ENCODE data around the gene CACNA1I.

Gene CACNA1I

DNA sequence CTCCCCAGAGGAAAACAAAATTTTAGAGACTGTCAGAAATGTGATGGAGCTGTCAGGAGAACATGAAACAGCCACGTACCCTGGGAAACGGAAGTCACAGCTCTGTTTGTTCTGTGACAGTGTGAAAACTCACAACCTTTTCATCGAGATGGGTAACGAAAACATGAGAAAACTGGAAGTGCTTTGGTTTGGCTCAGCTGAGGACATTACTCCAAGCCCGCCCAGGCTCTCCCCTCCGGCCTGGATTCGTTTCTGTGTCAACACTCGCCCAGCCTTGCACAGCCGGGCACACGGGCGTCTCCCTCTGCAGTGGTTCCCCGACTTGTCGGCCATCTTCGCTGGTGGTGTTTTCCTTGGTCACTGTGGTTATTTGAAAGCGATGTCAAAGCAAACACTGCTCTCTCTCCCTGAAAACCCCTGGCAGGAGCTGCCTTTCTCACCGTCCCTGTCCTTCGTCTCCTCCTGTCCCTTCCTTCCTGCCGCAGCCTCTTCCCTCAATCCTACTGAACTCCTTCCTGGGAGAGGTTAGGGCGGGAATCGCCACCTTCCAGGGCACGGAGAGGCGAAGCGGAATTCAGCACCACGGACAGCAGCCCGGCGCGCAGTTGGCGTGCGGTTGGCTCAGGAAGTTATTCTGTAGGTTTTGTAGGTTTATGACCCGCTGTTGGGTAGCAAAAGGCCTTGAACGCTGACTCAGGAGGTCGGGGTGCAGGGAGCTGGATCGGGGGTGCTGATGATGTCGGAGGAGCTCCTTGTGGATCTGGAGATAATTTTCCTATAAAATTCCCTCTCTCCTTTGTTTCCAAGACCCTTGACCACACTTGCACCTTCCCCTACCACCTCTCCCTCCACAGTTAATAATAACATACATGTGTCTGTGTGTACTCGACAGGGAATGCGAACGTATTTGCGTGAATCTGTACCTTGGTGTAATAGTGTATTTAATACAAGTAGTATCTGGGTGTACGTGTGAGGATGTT lies 24.9 kb upstream of the CACNA1I start:
- H3K9me3 ChIP-seq (ENCODE audit: low read depth, low read length): no peaks in the 10 kb centered on the region
- DNase-seq (ENCODE audit: low read depth, low spot score): no peak
- H3K4me3 ChIP-seq: no peak overlapping the region
- H3K36me3 ChIP-seq (ENCODE audit: insufficient read depth, low read length): no peaks in the 10 kb centered on the region
- H3K9ac ChIP-seq (ENCODE audit: insufficient read length): no peak overlapping the region
- no peak overlapping the region for H3K27ac ChIP-seq
- no peak for TF ChIP-seq FOXP2 (optimal IDR thresholded peaks at IDR 0.05; ENCODE audit: control extremely low read depth, extremely low read length, insufficient read depth)
- TF ChIP-seq POLR2AphosphoS5 (IDR thresholded peaks at IDR 0.05; ENCODE audit: borderline replicate concordance, low read depth, low read length): no peak

DNA sequence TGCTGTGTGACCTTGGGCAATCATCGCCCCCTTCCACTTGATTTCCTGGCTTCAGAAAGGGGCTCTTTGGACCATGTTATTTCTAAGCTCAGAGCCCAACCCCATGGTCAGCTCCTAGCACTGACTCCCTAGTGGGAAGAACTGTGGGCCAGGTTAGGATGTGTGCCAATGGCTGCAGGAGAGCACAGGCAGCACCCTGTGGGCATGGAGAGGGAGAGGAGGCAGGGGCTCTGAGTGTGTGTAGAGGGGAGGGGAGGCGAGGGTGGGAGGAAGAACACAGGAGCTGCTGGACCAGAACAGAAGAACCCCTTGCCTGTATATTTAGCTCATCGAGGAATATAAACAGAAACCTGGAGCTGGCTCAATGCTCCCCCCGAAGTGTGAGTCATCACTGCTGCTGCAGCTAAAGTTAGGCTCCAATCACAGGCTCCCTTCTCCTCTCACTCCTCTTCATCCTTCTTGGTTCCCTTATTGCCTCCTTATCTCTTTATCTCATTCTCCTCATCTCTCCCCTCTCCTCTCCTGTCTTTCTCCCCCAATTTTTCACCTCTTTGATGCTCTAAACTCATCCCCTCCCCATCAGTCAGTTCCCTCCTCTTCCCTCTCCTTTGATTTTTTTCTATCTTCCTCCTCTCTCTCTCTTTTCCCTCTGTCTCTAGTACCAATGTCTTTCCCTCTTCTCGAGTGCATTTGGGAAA lies 23.5 kb upstream of the CACNA1I start:
- TF ChIP-seq POLR2AphosphoS5 (IDR thresholded peaks at IDR 0.05; ENCODE audit: borderline replicate concordance, low read depth, low read length): no peak
- TF ChIP-seq FOXP2 (optimal IDR thresholded peaks at IDR 0.05; ENCODE audit: control extremely low read depth, extremely low read length, insufficient read depth): no peak
- no peak for TF ChIP-seq EZH2 (IDR thresholded peaks at IDR 0.05)
- Histone ChIP-seq H3K36me3 (ENCODE audit: insufficient read depth, low read length) (no peaks in the 10 kb centered on the region), H3K9ac (ENCODE audit: insufficient read length) (no peak overlapping the region), H3K4me3 (no peak overlapping the region), H3K9me3 (ENCODE audit: low read depth, low read length) (no peaks in the 10 kb centered on the region), H3K27ac (no peak overlapping the region)
- DNase-seq (ENCODE audit: low read depth, low spot score): no peak

DNA sequence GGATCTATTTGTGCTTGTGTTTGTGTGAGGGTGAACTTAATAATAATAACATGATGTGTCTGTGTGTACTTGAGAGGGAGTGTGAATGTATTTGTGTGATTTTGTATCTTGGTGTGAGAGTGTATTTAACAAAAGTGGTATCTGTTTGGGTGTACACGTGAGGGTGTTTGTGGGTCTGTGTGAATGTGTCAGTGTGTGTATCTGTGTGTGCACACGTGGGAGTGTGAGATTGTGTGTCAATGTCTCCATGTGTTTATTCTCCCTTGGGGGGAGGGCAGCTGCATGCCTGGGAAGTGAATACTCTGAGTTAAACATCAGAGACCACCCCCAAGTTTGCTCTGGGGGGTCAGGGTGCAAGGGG lies 23.0 kb upstream of the CACNA1I start:
- TF ChIP-seq EZH2 (IDR thresholded peaks at IDR 0.05) (no peak), POLR2AphosphoS5 (IDR thresholded peaks at IDR 0.05; ENCODE audit: borderline replicate concordance, low read depth, low read length) (no peak), FOXP2 (optimal IDR thresholded peaks at IDR 0.05; ENCODE audit: control extremely low read depth, extremely low read length, insufficient read depth) (no peak)
- H3K36me3 ChIP-seq (ENCODE audit: insufficient read depth, low read length): no peaks in the 10 kb centered on the region
- no peaks in the 10 kb centered on the region for H3K9me3 ChIP-seq (ENCODE audit: low read depth, low read length)
- no peak for DNase-seq (ENCODE audit: low read depth, low spot score)
- no peak overlapping the region for H3K9ac ChIP-seq (ENCODE audit: insufficient read length)
- H3K4me3 ChIP-seq: no peak overlapping the region
- H3K27ac ChIP-seq: no peak overlapping the region

DNA sequence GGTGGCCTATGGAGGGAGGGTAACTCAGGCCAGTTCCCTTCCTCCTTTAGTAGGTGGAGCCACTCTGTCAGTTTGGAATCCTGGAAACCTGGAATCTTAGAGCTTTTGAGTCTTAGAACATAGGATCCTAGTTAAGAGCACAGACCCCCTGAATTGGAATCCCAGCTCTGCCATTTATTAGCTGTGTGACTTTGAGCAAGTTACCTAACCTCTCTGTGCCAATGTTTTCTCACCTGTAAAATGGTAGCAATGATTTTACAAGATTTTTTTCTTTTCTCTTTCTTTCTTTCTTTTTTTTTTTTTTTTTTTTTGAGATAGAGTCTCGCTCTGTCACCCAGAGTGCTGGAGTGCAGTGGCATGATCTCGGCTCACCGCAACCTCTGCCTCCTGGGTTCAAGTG lies 17.1 kb upstream of the CACNA1I start:
- no peak for TF ChIP-seq POLR2AphosphoS5 (IDR thresholded peaks at IDR 0.05; ENCODE audit: borderline replicate concordance, low read depth, low read length)
- no peak for TF ChIP-seq EZH2 (IDR thresholded peaks at IDR 0.05)
- no peak for TF ChIP-seq FOXP2 (optimal IDR thresholded peaks at IDR 0.05; ENCODE audit: control extremely low read depth, extremely low read length, insufficient read depth)
- no peak overlapping the region for H3K9ac ChIP-seq (ENCODE audit: insufficient read length)
- no peak for DNase-seq (ENCODE audit: low read depth, low spot score)

DNA sequence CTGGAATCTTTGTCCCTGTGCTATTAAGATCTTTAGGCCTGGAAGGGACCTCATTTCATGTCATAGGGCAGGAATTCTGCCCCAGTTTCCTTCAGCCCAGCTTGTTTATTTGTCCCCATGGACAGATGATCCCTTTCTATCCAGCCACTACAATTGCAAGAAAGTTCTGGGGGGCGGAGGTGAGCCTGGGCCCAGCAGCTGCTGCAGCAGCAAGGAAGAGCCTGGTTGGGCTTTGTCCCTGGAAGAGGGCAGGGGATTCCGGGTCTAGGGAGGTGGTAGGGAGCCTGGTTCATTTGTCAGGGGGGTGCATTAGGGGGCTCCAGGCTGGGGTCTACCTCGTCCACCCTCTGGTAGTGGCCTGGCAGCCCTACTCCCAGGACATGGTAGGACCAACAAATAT lies 16.4 kb upstream of the CACNA1I start:
- H3K9me3 ChIP-seq (ENCODE audit: low read depth, low read length): no peaks in the 10 kb centered on the region
- no peaks in the 10 kb centered on the region for H3K36me3 ChIP-seq (ENCODE audit: insufficient read depth, low read length)
- TF ChIP-seq EZH2 (IDR thresholded peaks at IDR 0.05) (no peak), FOXP2 (optimal IDR thresholded peaks at IDR 0.05; ENCODE audit: control extremely low read depth, extremely low read length, insufficient read depth) (no peak), POLR2AphosphoS5 (IDR thresholded peaks at IDR 0.05; ENCODE audit: borderline replicate concordance, low read depth, low read length) (no peak)
- H3K27ac ChIP-seq: no peak overlapping the region
- H3K9ac ChIP-seq (ENCODE audit: insufficient read length): no peak overlapping the region
- DNase-seq (ENCODE audit: low read depth, low spot score): no peak
- no peak overlapping the region for H3K4me3 ChIP-seq

More for the DNA sequence above, 17.1 kb upstream of the CACNA1I start:
- H3K9me3 ChIP-seq (ENCODE audit: low read depth, low read length): no peaks in the 10 kb centered on the region
- no peaks in the 10 kb centered on the region for H3K36me3 ChIP-seq (ENCODE audit: insufficient read depth, low read length)
- H3K4me3 ChIP-seq: no peak overlapping the region
- H3K27ac ChIP-seq: no peak overlapping the region

DNA sequence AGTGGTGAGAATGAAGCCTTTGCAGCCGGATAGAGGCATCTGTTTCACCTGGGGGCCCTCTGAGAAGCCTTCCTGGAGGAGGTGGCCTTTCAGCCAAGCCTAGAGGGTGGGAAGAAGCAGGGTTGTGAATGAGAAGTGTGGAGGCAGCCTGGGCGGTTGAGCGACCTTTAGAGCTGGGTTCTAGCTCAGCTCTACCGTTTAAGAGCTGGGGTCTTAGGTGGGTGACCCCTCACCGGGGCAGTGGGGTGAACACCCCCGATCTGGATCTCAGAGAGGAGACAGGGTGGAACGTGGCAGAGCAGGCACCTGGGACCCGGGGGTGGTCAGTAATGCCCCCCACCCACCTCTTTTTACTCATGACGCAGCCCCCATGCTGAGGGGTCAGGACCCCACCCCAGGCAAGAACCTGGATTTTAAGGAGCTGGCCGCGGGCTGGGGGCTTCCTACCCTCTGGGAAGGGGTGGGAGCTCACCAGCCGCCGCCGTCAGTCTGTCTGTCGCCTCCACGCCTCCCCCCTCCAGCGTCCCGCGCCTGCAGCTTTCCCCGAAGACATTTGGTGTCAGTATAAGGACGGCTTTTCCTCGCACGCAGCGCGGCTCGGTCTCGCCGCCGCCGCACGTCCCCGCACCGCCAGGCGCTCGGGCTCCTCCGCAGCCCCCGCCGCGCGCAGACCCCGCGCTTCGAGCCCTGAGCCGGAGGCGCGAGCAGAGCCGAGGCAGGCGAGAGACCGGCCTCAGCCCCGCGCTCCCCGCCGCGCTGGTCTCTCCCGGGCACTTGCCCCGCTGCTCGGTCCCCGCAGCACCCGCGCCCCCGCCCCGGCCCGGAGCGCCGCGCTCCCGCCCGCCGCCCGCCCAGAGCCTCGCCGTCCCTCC lies 13.3 kb upstream of the CACNA1I start:
- H3K4me3 ChIP-seq: peak overlapping the region; percentile 79
- no peaks in the 10 kb centered on the region for H3K9me3 ChIP-seq (ENCODE audit: low read depth, low read length)
- DNase-seq (ENCODE audit: low read depth, low spot score): no peak
- TF ChIP-seq FOXP2 (optimal IDR thresholded peaks at IDR 0.05; ENCODE audit: control extremely low read depth, extremely low read length, insufficient read depth) (no peak), POLR2AphosphoS5 (IDR thresholded peaks at IDR 0.05; ENCODE audit: borderline replicate concordance, low read depth, low read length) (no peak), EZH2 (IDR thresholded peaks at IDR 0.05) (no peak)
- no peak overlapping the region for H3K27ac ChIP-seq
- H3K36me3 ChIP-seq (ENCODE audit: insufficient read depth, low read length): no peaks in the 10 kb centered on the region; the same call in 1 of the 2 replicates
- H3K9ac ChIP-seq (ENCODE audit: insufficient read length): peak overlapping the region; percentile 63

DNA sequence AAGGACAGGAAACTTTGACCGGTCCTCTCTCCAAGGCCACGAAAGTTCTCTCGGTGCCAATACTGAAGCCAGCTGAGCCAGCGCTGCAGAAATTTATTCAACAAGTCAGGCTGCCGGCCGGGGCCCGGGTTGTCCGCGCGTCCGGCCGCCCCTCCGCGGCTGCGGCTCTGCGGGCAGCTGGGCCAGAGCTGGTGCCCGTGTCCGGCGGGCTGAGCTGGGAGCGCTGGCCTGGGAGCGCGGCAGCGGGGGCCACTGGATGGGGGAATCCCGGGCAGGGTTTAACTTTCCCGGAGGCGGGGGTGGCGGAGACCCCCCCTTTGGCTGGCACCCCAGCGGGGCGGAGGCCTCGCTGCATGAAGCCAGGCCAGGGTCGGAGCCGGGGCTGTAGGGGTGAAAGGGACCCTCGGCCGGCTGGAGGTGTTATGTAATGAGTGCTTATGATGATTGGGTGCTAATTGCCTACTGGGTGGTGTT lies 12.3 kb upstream of the CACNA1I start:
- peak overlapping the region; percentile 92 for H3K9ac ChIP-seq (ENCODE audit: insufficient read length)
- TF ChIP-seq EZH2 (IDR thresholded peaks at IDR 0.05): no peak
- TF ChIP-seq FOXP2 (optimal IDR thresholded peaks at IDR 0.05; ENCODE audit: control extremely low read depth, extremely low read length, insufficient read depth): no peak
- no peak for TF ChIP-seq POLR2AphosphoS5 (IDR thresholded peaks at IDR 0.05; ENCODE audit: borderline replicate concordance, low read depth, low read length)
- no peaks in the 10 kb centered on the region for H3K9me3 ChIP-seq (ENCODE audit: low read depth, low read length)

More for the DNA sequence above, 12.3 kb upstream of the CACNA1I start:
- peak overlapping the region; percentile 26 for H3K27ac ChIP-seq
- H3K36me3 ChIP-seq (ENCODE audit: insufficient read depth, low read length): no peaks in the 10 kb centered on the region; the same call in 1 of the 2 replicates
- DNase-seq (ENCODE audit: low read depth, low spot score): no peak
- peak overlapping the region; percentile 96 for H3K4me3 ChIP-seq

Data from SK-N-MC (cell line).